ENCODE measurements around the gene RGMA.

The RGMA gene

DNA sequence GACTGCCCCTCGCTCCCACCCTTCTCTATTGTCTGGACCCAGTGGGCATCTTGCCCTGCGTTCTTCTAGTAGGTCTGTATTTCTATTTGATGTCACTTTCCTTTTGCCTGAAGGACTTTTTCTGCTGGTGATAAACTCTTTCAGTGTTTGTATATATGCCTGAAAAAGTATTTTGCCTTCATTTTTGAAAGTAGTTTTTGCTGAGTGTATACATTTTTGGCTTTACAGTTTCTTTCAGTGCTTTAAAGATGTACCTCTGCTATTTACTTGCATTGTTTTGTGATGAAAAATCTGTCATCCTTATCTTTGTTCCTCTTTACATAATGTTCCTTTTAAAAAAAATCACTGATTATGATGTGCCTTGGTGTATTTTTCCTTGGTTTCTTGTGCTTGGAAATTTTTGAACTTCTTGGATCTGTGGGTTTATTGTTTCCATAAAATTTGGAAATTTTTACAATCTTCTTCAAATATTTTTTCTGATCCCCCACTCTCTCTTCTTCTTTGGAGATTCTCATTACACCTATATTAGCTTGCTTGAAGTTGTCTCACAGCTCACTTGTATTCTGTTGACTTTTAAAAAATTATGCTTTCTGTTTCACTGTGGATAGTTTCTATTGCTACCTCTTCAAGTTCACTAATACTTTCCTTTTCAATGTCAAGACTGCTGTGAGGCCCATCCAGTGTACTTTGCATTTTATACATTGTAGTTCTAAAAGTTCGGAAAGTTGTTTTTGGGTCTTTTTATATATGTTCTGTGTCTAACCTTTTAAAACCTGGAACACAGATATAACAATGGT is 67.8 kb downstream of the RGMA start:
- no peak for DNase-seq (ENCODE audit: extremely low read depth in 1 of 2, low read depth in 1 of 2)

DNA sequence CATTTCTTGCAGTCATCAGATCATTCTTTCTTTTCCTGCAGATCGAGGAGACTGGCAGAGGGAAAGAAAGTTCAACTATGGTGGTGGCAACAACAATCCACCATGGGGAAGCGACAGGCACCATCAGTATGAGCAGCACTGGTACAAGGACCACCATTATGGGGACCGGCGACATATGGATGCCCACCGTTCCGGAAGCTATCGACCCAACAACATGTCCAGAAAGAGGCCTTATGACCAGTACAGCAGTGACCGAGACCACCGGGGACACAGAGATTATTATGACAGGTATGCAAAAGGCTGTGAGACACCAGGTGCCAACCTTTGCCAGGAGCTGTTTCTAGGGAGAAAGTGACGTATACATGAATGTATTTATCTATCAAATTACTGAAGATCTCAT is 69.0 kb downstream of the RGMA start:
- DNase-seq (ENCODE audit: extremely low read depth in 1 of 2, low read depth in 1 of 2) = no peak

DNA sequence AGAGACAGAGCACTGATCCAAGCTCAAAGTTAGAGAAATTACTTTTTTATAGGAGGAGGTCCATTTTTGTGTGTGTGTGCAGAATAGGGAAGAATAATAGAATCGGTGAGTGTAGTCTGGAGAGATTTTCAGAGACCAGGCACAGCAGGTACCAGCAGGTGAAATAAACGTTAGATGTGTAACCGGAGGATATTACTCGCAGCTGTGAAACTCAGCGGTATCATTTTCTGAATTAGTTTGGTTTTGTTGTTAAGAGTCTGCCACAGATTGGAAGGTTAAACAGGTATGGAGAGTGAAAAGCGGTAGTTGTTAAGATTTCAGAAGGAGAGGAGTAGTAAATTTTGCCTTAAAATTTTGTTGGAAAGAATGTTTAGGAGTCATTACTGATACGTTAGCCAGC is 69.9 kb downstream of the RGMA start:
- DNase-seq (ENCODE audit: extremely low read depth in 1 of 2, low read depth in 1 of 2) = no peak

DNA sequence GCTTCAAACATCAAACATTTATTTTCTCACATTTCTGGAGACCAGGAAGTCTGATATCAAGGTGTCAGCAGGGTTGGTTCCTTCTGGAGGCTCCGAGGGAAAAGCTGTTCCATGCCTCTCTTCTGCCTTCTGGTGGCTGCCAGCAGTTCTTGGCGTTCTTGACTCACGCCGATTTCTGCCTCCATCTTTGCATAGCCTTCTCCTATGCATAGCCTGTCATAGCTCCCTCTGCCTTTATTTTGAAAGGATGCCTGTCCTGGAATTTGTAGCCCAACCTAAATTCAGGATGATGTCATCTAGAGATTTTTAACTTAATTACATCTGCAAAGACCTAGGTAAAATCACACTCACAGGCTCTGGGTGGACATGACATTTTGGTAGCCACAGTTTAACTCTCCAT is 70.4 kb downstream of the RGMA start:
- DNase-seq (ENCODE audit: extremely low read depth in 1 of 2, low read depth in 1 of 2) = no peak

DNA sequence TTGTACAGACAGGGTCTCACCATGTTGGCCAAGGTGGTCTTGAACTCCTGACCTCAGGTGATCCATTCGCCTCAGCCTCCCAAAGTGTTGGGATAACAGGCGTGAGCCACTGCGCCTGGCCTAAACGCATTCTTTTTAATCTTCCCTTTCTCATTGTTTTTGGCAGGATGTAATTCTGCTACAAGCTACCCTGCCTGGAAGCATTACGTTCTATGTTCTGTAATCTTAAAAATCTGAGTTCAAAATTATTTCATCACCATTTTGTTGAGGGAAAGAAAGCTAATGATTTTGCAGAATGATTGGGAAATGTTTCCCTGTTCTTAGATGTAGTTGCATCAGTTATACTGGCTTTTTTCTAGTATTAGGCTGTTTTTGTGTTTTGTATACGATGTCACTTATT is 71.5 kb downstream of the RGMA start:
- DNase-seq (ENCODE audit: extremely low read depth in 1 of 2, low read depth in 1 of 2) = no peak

DNA sequence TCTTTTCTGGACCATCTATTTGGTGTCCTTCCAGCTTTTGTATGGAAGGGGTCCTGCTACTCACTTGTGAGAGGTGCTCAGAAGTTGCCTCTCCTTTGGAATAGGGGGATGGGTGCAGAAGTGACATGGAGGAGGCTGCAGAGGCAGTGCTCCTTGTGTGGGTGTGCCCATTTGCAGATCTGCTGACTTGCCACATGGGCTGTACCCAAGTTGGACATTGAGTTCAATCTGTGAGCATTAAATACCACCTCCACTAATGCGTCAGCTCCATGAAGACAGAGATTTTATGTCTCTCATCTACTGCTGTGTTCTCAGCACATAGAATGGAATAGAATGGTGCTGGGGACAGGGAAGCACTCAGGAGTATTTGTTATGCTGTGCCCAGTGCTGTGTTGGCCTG is 76.2 kb downstream of the RGMA start:
- no peak for DNase-seq (ENCODE audit: extremely low read depth in 1 of 2, low read depth in 1 of 2)

DNA sequence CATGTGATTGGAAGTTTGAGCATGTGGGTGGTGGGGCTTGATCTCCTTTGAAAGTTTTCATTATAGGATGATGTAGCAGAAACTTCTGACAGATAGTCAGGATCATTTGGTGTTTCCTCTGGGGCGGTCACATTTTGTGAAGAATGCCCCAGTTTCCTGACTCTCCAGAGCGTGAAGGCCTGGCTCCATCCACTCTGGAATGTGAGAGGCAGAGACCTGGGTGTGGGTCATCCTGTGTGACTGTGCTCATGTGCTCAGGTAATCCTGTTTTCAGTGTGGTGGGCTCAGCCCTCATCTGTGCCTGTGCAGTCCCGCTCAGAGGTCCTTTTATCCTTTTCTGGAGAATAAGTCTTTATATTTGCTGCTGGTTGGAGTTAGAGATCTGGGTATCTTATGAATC is 81.0 kb downstream of the RGMA start:
- no peak for DNase-seq (ENCODE audit: extremely low read depth in 1 of 2, low read depth in 1 of 2)

DNA sequence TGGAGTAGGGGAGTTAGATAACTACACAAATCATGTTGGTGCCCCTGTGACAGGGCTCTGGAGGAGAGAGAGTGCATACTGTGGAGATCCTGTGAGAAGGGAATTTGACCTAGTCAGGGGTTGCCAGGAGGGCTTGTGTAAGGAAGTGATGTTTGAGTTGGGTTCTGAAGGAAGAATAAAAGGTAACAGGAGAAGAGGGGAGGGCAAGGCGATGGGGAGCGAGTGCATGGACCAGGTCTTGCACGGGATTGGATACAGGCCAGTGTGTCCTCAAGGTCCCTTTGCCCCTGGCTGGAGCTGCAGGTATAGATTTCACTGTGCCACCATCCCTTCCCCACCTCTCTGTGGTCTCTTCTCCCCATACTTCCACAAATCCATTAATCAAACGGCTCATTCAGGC is 83.9 kb downstream of the RGMA start:
- no peak for DNase-seq (ENCODE audit: extremely low read depth in 1 of 2, low read depth in 1 of 2)

DNA sequence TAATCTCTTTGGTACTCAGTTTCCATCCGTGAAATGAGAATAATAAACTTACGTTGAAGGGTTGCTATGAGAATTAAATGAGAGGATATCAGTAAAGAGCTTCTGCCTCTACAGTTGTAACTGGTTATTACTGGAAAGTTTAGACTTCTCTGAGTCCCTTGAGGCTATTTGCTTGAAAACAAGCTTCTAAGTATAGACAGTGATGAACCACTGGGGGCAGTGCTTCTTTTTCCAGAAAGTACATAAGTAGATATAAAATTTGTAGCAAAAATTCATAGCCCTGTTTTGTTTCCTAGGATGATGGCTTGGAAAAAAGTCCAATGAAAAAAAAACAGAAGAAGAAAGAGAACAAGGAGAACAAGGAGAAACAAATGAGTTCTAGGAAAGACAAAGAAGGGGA is 87.1 kb downstream of the RGMA start:
- DNase-seq (ENCODE audit: extremely low read depth in 1 of 2, low read depth in 1 of 2) = no peak

DNA sequence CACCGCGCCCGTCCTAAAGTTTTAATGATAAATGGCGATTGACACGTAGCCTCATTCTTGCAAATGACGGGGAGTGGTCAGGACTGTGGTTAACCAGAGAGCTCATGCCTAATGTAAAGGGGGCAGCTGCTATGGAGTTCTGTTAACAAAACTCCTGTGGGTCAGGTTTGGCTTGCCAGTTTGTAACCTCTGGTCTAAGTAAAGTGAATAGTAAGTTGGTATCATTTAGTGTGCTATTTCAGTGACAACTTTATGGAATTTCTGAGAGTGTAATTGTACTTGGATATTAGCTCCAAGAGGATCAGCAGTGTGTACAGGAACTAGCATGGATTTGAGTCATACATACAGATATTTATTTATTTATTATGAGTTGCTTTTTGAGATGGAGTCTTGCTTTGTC is 87.9 kb downstream of the RGMA start:
- no peak for DNase-seq (ENCODE audit: extremely low read depth in 1 of 2, low read depth in 1 of 2)

DNA sequence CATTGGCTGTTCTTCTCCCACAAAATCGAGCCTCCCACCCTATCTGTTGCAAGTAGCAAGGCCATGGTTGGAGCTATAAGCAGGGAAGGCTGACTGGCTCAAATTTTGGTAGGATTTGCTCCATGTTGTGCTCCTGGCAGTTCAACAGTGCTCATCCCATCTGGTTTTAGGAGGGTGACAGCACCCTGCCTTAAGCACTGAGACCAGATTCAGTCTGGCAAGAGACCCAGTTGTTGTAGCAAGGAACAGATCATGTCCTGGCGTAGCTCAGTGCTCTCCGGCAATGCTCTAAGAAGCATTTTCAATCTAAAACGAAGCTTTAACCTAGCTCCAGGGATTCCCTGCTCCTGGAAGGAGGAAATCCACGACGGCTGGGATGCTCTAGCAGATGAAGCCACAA is 91.2 kb downstream of the RGMA start:
- no peak for DNase-seq (ENCODE audit: extremely low read depth in 1 of 2, low read depth in 1 of 2)

DNA sequence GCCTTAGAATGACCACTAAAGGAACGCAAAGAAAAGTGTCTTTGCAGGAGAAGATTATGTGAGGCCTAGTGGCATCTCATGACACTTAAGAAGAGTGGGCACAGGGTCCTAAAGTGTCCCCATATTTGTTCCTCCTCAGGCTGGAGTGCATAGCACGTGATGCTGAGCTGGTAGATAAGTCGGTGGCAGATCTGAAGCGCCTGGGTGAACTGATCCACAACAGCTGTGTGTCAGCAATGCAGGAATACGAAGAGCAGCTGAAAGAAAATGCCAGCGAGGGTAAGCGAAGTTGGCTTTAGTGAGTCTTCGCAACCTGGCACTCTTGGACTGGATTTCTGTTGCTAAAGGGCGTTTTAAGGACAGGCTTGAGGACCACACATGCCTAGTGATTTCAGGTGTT is 96.3 kb downstream of the RGMA start:
- no peak for DNase-seq (ENCODE audit: extremely low read depth in 1 of 2, low read depth in 1 of 2)

DNA sequence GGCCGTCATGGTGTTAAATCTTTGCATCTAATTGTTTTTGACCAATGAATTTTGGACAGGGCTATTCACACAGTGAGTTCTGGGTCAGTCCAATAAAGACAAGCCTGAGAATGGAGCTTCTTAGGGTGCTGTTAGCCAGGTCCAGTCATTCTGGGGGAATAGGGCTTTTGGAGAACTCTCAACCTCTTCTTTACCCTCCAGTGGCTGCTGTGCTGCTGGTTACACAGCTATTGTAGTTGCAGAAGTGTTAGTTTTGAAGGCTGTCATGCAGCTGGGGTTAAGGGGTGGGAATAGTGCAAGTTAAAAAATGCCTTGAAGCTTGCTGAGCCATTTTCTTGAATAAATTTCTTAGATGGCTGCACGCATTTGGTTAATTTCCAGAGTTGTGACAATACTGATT is 99.0 kb downstream of the RGMA start:
- no peak for DNase-seq (ENCODE audit: extremely low read depth in 1 of 2, low read depth in 1 of 2)

DNA sequence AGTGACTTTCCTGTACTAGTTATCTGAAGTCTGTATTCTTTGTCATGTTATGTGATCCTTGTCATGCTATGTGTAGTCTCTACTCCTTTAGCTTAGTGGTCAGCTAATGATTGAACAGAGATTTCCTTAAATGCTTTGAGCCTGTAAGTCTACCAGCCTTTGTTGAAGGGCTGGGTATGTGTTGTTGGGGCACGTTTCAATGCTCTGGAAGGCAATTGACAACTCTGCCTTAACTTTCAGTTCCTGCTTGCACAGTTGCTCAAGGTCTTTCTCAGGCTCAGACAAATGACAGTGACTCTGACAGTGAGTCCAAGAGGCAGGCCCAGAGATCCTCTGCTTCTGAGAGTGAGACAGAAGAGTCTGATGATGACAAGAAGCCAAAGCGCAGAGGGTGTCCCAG is 99.5 kb downstream of the RGMA start:
- no peak for DNase-seq (ENCODE audit: extremely low read depth in 1 of 2, low read depth in 1 of 2)

All from activated CD8-positive, alpha-beta memory T cell treated with anti-CD3 and anti-CD28 coated beads for 1 hour (primary cell).